PC-9 (cell line): ENCODE data around the gene MYH14. TPM values are rescaled to one million over a fixed set of nuclear protein-coding genes. Genes with fewer than 3 reads are reported as not detected.

Experiments used
- BruUV-seq: library from RNA; stranded (reverse); fragments of 400-500 nt; replicated peaks from 2 replicates; lab custom pipeline; 2021; lab: Mats Ljungman, UMichigan
- CTCF ChIA-PET: fragments of 300-600 bp; sonication (Branson Sonifier 250); formaldehyde crosslinking; loops from one replicate; lab custom pipeline; 2022; ENCODE audit warnings: antibody characterized with exemption; lab: Charles Lee
- POLR2A ChIA-PET: fragments of 300-600 bp; sonication (Branson Sonifier 250); formaldehyde crosslinking; loops from one replicate; lab custom pipeline; 2022; ENCODE audit warnings: antibody characterized with exemption; ENCODE audit not compliant: unreplicated experiment; lab: Charles Lee
- DNase-seq, 2 experiments: peaks; one replicate each; pipeline versions ENCODE4 v3.0.0 to v3.0.0-alpha.2; 2015 to 2022; ENCODE audit warnings: mixed read lengths in 1 of 2
- H2AFZ ChIP-seq: fragments of 200-600 bp; sonication (generic); 2 replicates; pipeline ENCODE4 v1.8.1; 2017; ENCODE audit warnings: antibody characterized with exemption
- H3F3A ChIP-seq: fragments of 200-600 bp; sonication (generic); 2 replicates; pipeline ENCODE4 v1.8.1; 2017; ENCODE audit warnings: antibody characterized with exemption, mild to moderate bottlenecking, low read depth; ENCODE audit not compliant: insufficient read depth
- H3K27ac ChIP-seq: fragments of 200-600 bp; sonication (generic); 2 replicates; pipeline ENCODE4 v1.6.1; 2016; ENCODE audit warnings: mixed run types
- H3K27me3 ChIP-seq: fragments of 200-600 bp; sonication (generic); 2 replicates; pipeline ENCODE4 v1.6.1; 2016; ENCODE audit warnings: low read depth, mixed run types; ENCODE audit not compliant: insufficient read depth
- H3K36me3 ChIP-seq: fragments of 200-600 bp; sonication (generic); 2 replicates; pipeline ENCODE4 v1.6.1; 2016; ENCODE audit warnings: low read depth, mixed run types
- H3K4me1 ChIP-seq: fragments of 200-600 bp; sonication (generic); replicated peaks from 2 replicates; pipeline ENCODE4 v1.6.1; 2016; ENCODE audit warnings: mixed run types; ENCODE audit not compliant: insufficient read depth
- H3K4me2 ChIP-seq: fragments of 200-600 bp; sonication (generic); 2 replicates; pipeline ENCODE4 v1.6.1; 2017; ENCODE audit warnings: mixed run types
- H3K4me3 ChIP-seq: fragments of 200-600 bp; sonication (generic); 2 replicates; pipeline ENCODE4 v1.6.1; 2016; ENCODE audit warnings: mixed run types
- H3K79me2 ChIP-seq: fragments of 200-600 bp; sonication (generic); 2 replicates; pipeline ENCODE4 v1.6.1; 2017; ENCODE audit warnings: low read depth, mixed run types
- H3K9me2 ChIP-seq: fragments of 200-600 bp; sonication (generic); 2 replicates; pipeline ENCODE4 v1.8.1; 2017; ENCODE audit warnings: mild to moderate bottlenecking; ENCODE audit not compliant: insufficient read depth
- H3K9me3 ChIP-seq: fragments of 200-600 bp; sonication (generic); 2 replicates; pipeline ENCODE4 v1.8.1; 2016; ENCODE audit warnings: low read depth; ENCODE audit not compliant: insufficient read depth
- H4K20me1 ChIP-seq: fragments of 200-600 bp; sonication (generic); 2 replicates; pipeline ENCODE4 v1.8.1; 2017; ENCODE audit not compliant: insufficient read depth
- EZH2 ChIP-seq: fragments of 200-600 bp; sonication (generic); IDR thresholded peaks from 2 replicates; pipeline ENCODE4 v1.8.0; 2017; ENCODE audit warnings: antibody characterized with exemption, low read depth
- intact Hi-C: fragments of 100-400 bp; cut with micrococcal nuclease; formaldehyde crosslinking; loops from one replicate; pipeline ENCODE4 v1.10.0; 2022; ENCODE audit not compliant: unreplicated experiment
- total RNA-seq: library from RNA; stranded (reverse); gene quantifications from 2 replicates; pipeline ENCODE4 v1.2.3, GENCODE V29; 2021
- TF ChIP-seq, protein P1 (sequence below): fragments of 200-600 bp; sonication (generic); conservative IDR thresholded peaks from 2 replicates; pipeline ENCODE4 v1.6.1; 2017; ENCODE audit warnings: mixed run types, antibody characterized with exemption, mild to moderate bottlenecking, moderate library complexity

The MYH14 gene
- total RNA-seq, 1 experiment from 2014 or later, result 115 TPM

- Histone ChIP-seq H3K9me3 (no peaks in the 10 kb centered on the region), H3K4me3 (no peak overlapping the region), H3K36me3 (no peaks in the 10 kb centered on the region), H3K27ac (no peak overlapping the region), H3K4me2 (peak overlapping the region; percentile 78), H3K4me1 (peaks cover 22% of the 10 kb centered on the region; the same call in 1 of the 2 replicates), H3K27me3 (no peaks in the 10 kb centered on the region), H3K9me2 (no peaks in the 10 kb centered on the region), H3F3A (peaks cover 25% of the 10 kb centered on the region), H2AFZ (no peak overlapping the region), H4K20me1 (peaks cover 8% of the 10 kb centered on the region; the same call in 1 of the 2 replicates), H3K79me2 (peaks cover 4% of the 10 kb centered on the region; the same call in 1 of the 2 replicates)
- ChIA-PET POLR2A (no interaction called here), CTCF (no interaction called here)
- TF ChIP-seq, protein P1, sequence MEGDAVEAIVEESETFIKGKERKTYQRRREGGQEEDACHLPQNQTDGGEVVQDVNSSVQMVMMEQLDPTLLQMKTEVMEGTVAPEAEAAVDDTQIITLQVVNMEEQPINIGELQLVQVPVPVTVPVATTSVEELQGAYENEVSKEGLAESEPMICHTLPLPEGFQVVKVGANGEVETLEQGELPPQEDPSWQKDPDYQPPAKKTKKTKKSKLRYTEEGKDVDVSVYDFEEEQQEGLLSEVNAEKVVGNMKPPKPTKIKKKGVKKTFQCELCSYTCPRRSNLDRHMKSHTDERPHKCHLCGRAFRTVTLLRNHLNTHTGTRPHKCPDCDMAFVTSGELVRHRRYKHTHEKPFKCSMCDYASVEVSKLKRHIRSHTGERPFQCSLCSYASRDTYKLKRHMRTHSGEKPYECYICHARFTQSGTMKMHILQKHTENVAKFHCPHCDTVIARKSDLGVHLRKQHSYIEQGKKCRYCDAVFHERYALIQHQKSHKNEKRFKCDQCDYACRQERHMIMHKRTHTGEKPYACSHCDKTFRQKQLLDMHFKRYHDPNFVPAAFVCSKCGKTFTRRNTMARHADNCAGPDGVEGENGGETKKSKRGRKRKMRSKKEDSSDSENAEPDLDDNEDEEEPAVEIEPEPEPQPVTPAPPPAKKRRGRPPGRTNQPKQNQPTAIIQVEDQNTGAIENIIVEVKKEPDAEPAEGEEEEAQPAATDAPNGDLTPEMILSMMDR, result no peak
- TF ChIP-seq EZH2, result no peak
- no TSS peak for BruUV-seq
- peak; percentile 52 to 70 for DNase-seq
- intact Hi-C loops, result no loop called here
These were observed 127.1 kb downstream of the MYH14 start for GRCh38 chr19:50330365-50331078.

GRCh38 chr19:50331221-50331993 lies 128.0 kb downstream of the MYH14 start:
- Histone ChIP-seq H4K20me1 (peaks cover 6% of the 10 kb centered on the region; the same call in 1 of the 2 replicates), H2AFZ (no peak overlapping the region), H3K9me3 (no peaks in the 10 kb centered on the region), H3K4me1 (peaks cover 22% of the 10 kb centered on the region; the same call in 1 of the 2 replicates), H3K36me3 (no peaks in the 10 kb centered on the region), H3K4me3 (peak overlapping the region; percentile 55), H3K9me2 (no peaks in the 10 kb centered on the region), H3K27ac (peak overlapping the region; percentile 85), H3K79me2 (peaks cover 4% of the 10 kb centered on the region; the same call in 1 of the 2 replicates), H3F3A (peaks cover 19% of the 10 kb centered on the region), H3K4me2 (peak overlapping the region; percentile 78), H3K27me3 (0 out of 2 replicates have a peak, but pooled peaks cover 2% of the 10 kb centered on the region)
- TF ChIP-seq, protein P1, result no peak
- no TSS peak for BruUV-seq
- intact Hi-C loops, result no loop called here
- ChIA-PET POLR2A (no interaction called here), CTCF (no interaction called here)
- DNase-seq, result no peak

GRCh38 chr19:50331994-50332243 lies 128.5 kb downstream of the MYH14 start:
- TF ChIP-seq EZH2, result no peak
- TF ChIP-seq, protein P1, result no peak
- ChIA-PET CTCF (no interaction called here), POLR2A (interaction anchor here (0.7 kb wide), 1 partner anchor 446 kb away, joined by 3 read pairs; no protein-coding TSS in a partner anchor)
- Histone ChIP-seq H2AFZ (no peak overlapping the region), H3F3A (peaks cover 16% of the 10 kb centered on the region), H3K79me2 (peaks cover 4% of the 10 kb centered on the region; the same call in 1 of the 2 replicates), H3K27me3 (0 out of 2 replicates have a peak, but pooled peaks cover 6% of the 10 kb centered on the region), H3K36me3 (no peaks in the 10 kb centered on the region), H3K4me2 (peak overlapping the region; percentile 78), H3K9me2 (no peaks in the 10 kb centered on the region), H3K4me1 (peaks cover 22% of the 10 kb centered on the region; the same call in 1 of the 2 replicates), H3K4me3 (peak overlapping the region; percentile 55), H3K27ac (peak overlapping the region; percentile 85), H4K20me1 (0 out of 2 replicates have a peak, but pooled peaks cover under 1% of the 10 kb centered on the region), H3K9me3 (no peaks in the 10 kb centered on the region)
- intact Hi-C loops, result loop anchor here (2.0 kb wide), 1 partner anchor 165 kb away; no protein-coding TSS in a partner anchor
- DNase-seq, result no peak
- no TSS peak for BruUV-seq
